HCT116 (cell line): ENCODE data around the gene TARS3. TPM values are rescaled to one million over a fixed set of nuclear protein-coding genes. Genes with fewer than 3 reads are reported as not detected.

ENCODE experiments used
- ATAC-seq: fragments of 200-7000 bp; cut with Tn5 transposase; 2 replicates; pipeline ENCODE4 v1.9.1; 2020; ENCODE audit warnings: mild to moderate bottlenecking, moderate library complexity
- BruUV-seq: library from RNA; stranded (reverse); fragments of 400-500 nt; replicated peaks from 2 replicates; lab custom pipeline; 2021; lab: Mats Ljungman, UMichigan
- CTCF ChIA-PET: fragments of 300-600 bp; sonication (Branson Sonifier 250); formaldehyde crosslinking; loops from one replicate; lab custom pipeline; 2021; ENCODE audit warnings: antibody characterized with exemption; lab: Charles Lee
- POLR2A ChIA-PET: fragments of 300-600, 350-600 bp; sonication (Branson Sonifier 250); formaldehyde crosslinking; loops from one replicate; lab custom pipeline; 2021; ENCODE audit warnings: antibody characterized with exemption; lab: Charles Lee
- RAD21 ChIA-PET, 2 experiments: fragments of 300-600 bp; sonication (Branson Sonifier 250); formaldehyde crosslinking; loops; one replicate each; lab custom pipeline; 2023; ENCODE audit warnings: low total read pairs in 2 of 2; ENCODE audit not compliant: uncharacterized antibody in 2 of 2, unreplicated experiment in 2 of 2, low non-redundant PET in 1 of 2; lab: Charles Lee
- DNase-seq: peaks from one replicate; pipeline ENCODE4 v3.0.0-alpha.2; 2010; ENCODE audit warnings: low read depth, low spot score
- H2AFZ ChIP-seq: fragments of 200-600 bp; shearing (Covaris generic), sonication (generic); 2 replicates; pipeline ENCODE4 v1.6.1; 2017; ENCODE audit warnings: low read depth, mixed run types, mixed read lengths, antibody characterized with exemption, low read length; ENCODE audit not compliant: poor library complexity, severe bottlenecking
- H3K27ac ChIP-seq: 2 replicates; pipeline ENCODE4 v1.5.1; 2012; ENCODE audit warnings: low read depth, low read length
- H3K27me3 ChIP-seq: fragments of 200-600 bp; sonication (generic); 2 replicates; pipeline ENCODE4 v1.6.1; 2016; ENCODE audit warnings: mixed run types, low read length, mixed read lengths; ENCODE audit not compliant: insufficient read depth
- H3K36me3 ChIP-seq, 2 experiments: fragments of 200-500 bp in 1 of 2; fragments of 200-600 bp in 1 of 2; sonication (Bioruptor generic) in 1 of 2; sonication (generic) in 1 of 2; 2 replicates each; pipeline versions ENCODE4 v1.5.1 to v1.6.1; 2014 to 2016; ENCODE audit warnings: low read length in 2 of 2, inconsistent platforms in 1 of 2, mixed read lengths in 1 of 2, mixed run types in 1 of 2; ENCODE audit not compliant: insufficient read depth in 2 of 2, control insufficient read depth in 1 of 2
- H3K4me1 ChIP-seq, 2 experiments: fragments of 200-600 bp in 1 of 2; sonication (generic) in 1 of 2; 2 replicates each; pipeline versions ENCODE4 v1.5.1 to v1.6.1; 2012 to 2017; ENCODE audit warnings: low read length in 2 of 2, inconsistent platforms in 1 of 2, mild to moderate bottlenecking in 1 of 2, mixed read lengths in 1 of 2, mixed run types in 1 of 2, moderate library complexity in 1 of 2; ENCODE audit not compliant: insufficient read depth in 2 of 2, control insufficient read depth in 1 of 2
- H3K4me2 ChIP-seq: fragments of 200-600 bp; sonication (generic); 2 replicates; pipeline ENCODE4 v1.6.1; 2017; ENCODE audit warnings: mixed run types, low read length, mixed read lengths
- H3K4me3 ChIP-seq, 2 experiments: fragments of 200-600 bp in 1 of 2; sonication (generic) in 1 of 2; replicated peaks in 1 of 2; 2 replicates each; pipeline ENCODE4 v1.5.1; 2011 to 2016; ENCODE audit warnings: low read length in 2 of 2, control low read depth in 1 of 2, low read depth in 1 of 2, mild to moderate bottlenecking in 1 of 2, mixed read lengths in 1 of 2, mixed run types in 1 of 2
- H3K79me2 ChIP-seq: fragments of 200-600 bp; sonication (generic); 2 replicates; pipeline ENCODE4 v1.6.1; 2017; ENCODE audit warnings: mild to moderate bottlenecking, mixed run types, low read length, moderate library complexity, mixed read lengths; ENCODE audit not compliant: insufficient read depth
- H3K9ac ChIP-seq: fragments of 200-600 bp; sonication (generic); 2 replicates; pipeline ENCODE4 v1.6.1; 2016; ENCODE audit warnings: low read length, mixed read lengths
- H3K9me2 ChIP-seq: fragments of 200-600 bp; sonication (generic), shearing (Covaris generic); 2 replicates; pipeline ENCODE4 v1.6.1; 2017; ENCODE audit warnings: mixed run types, mild to moderate bottlenecking, moderate library complexity; ENCODE audit not compliant: insufficient read depth
- H3K9me3 ChIP-seq, 2 experiments: fragments of 200-500 bp in 1 of 2; fragments of 200-600 bp in 1 of 2; sonication (Bioruptor generic) in 1 of 2; sonication (generic) in 1 of 2; 2 replicates each; pipeline ENCODE4 v1.6.1; 2014 to 2017; ENCODE audit warnings: low read length in 2 of 2, mixed read lengths in 2 of 2, inconsistent platforms in 1 of 2, low read depth in 1 of 2, mild to moderate bottlenecking in 1 of 2, mixed run types in 1 of 2, moderate library complexity in 1 of 2; ENCODE audit not compliant: control insufficient read depth in 1 of 2, insufficient read depth in 1 of 2
- H4K20me1 ChIP-seq: fragments of 200-600 bp; sonication (generic), shearing (Covaris generic); 2 replicates; pipeline ENCODE4 v1.6.1; 2017; ENCODE audit warnings: mixed run types, mild to moderate bottlenecking, moderate library complexity; ENCODE audit not compliant: insufficient read depth
- CEBPB ChIP-seq: IDR thresholded peaks from 2 replicates; pipeline ENCODE4 v1.6.1; 2012; ENCODE audit warnings: low read depth
- ELF1 ChIP-seq: IDR thresholded peaks from 2 replicates; pipeline ENCODE4 v1.6.1; 2012; ENCODE audit warnings: low read depth, borderline replicate concordance
- EZH2 ChIP-seq: fragments of 200-600 bp; sonication (generic); IDR thresholded peaks from 2 replicates; pipeline ENCODE4 v1.6.1; 2017; ENCODE audit warnings: antibody characterized with exemption, mixed run types
- FOSL1 ChIP-seq: IDR thresholded peaks from 2 replicates; pipeline ENCODE4 v1.6.1; 2012; ENCODE audit warnings: low read depth
- POLR2A ChIP-seq: IDR thresholded peaks from 2 replicates; pipeline ENCODE4 v1.7.0; 2011; ENCODE audit warnings: borderline replicate concordance; ENCODE audit not compliant: insufficient read depth, insufficient read length; ENCODE audit errors: extremely low read depth
- POLR2AphosphoS5 ChIP-seq: IDR thresholded peaks from 2 replicates; pipeline ENCODE4 v1.6.1; 2011; ENCODE audit warnings: mild to moderate bottlenecking, low read depth, low read length, moderate library complexity
- RAD21 ChIP-seq: IDR thresholded peaks from 2 replicates; pipeline ENCODE4 v1.6.1; 2012; ENCODE audit warnings: low read depth, mild to moderate bottlenecking
- SP1 ChIP-seq: IDR thresholded peaks from 2 replicates; pipeline ENCODE4 v1.6.1; 2012; ENCODE audit warnings: low read depth
- TCF7L2 ChIP-seq: IDR thresholded peaks from 2 replicates; pipeline ENCODE4 v1.7.0; 2011; ENCODE audit warnings: borderline replicate concordance, inconsistent platforms; ENCODE audit not compliant: insufficient read depth, insufficient read length; ENCODE audit errors: extremely low read depth
- ZNF274 ChIP-seq: fragments of 200-500 bp; sonication (Bioruptor generic); IDR thresholded peaks from 2 replicates; pipeline ENCODE4 v1.6.1; 2014; ENCODE audit warnings: mild to moderate bottlenecking, low read depth, low read length, inconsistent platforms
- intact Hi-C: fragments of 100-400 bp; cut with micrococcal nuclease; formaldehyde crosslinking; loops from 2 replicates; pipeline ENCODE4 v1.10.0; 2022
- total RNA-seq: library from RNA; stranded (reverse); gene quantifications from one replicate; pipeline ENCODE4 v1.2.1, GENCODE V29; 2021; ENCODE audit not compliant: unreplicated experiment
- TF ChIP-seq, protein P1 (sequence below): IDR thresholded peaks from 2 replicates; pipeline ENCODE4 v1.6.1; 2011; ENCODE audit warnings: mild to moderate bottlenecking, low read length, moderate library complexity; ENCODE audit not compliant: insufficient replicate concordance; ENCODE audit errors: extremely low read depth
- TF ChIP-seq, protein P2 (sequence below): IDR thresholded peaks from 2 replicates; pipeline ENCODE4 v1.6.1; 2012
- TF ChIP-seq, protein P3 (sequence below), 3 experiments: fragments of 200-600 bp in 1 of 3; sonication (generic) in 1 of 3; IDR thresholded peaks in 2 of 3; conservative IDR thresholded peaks in 1 of 3; 2 replicates each; pipeline ENCODE4 v1.5.1; 2012 to 2017; ENCODE audit warnings: low read depth in 2 of 3, low read length in 2 of 3, antibody characterized with exemption in 1 of 3, borderline replicate concordance in 1 of 3, control low read depth in 1 of 3, mild to moderate bottlenecking in 1 of 3, mixed read lengths in 1 of 3, mixed run types in 1 of 3, moderate library complexity in 1 of 3; ENCODE audit not compliant: insufficient read depth in 1 of 3

TARS3 gene
- total RNA-seq, 1 experiment from 2014 or later = 11.1 TPM

DNA sequence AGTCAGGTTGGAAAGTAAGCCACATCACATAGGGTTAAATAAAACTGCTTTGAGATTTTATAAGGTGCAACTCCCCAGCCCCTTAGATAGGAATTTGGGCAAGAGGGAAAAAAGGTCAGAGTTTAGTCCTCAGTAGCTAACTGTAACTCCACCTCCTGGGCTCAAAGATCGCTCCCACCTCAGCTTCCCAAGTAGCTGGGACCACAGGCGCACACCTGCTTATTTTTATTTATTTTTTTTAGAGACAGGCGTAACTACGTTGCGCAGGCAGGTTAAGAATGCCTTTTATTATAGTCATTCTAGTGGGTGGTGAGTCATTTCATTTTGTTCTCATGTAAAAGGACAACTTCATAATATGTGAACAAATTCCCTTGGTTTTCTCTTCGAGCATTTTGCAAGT lies 86.8 kb downstream of the TARS3 start:
- POLR2A ChIA-PET = no interaction called here
- Histone ChIP-seq H3K36me3 (peaks cover 11 to 21% of the 10 kb centered on the region in 2 experiments; a peak in 3 of 4 replicates), H3K27ac (no peak overlapping the region), H3K27me3 (no peaks in the 10 kb centered on the region), H3K9me3 (no peaks in the 10 kb centered on the region), H4K20me1 (peaks cover 8% of the 10 kb centered on the region; the same call in 1 of the 2 replicates), H3K4me1 (peaks cover 0 to 7% of the 10 kb centered on the region in 2 experiments; a peak in 2 of 4 replicates), H2AFZ (no peak overlapping the region), H3K4me3 (no peak overlapping the region), H3K79me2 (peaks cover 8% of the 10 kb centered on the region; the same call in 1 of the 2 replicates), H3K9ac (no peak overlapping the region), H3K4me2 (peak overlapping the region; percentile 46), H3K9me2 (no peaks in the 10 kb centered on the region)
- RAD21 ChIA-PET = no interaction called here
- TF ChIP-seq FOSL1 = peak; percentile 36
- TF ChIP-seq, protein P1, sequence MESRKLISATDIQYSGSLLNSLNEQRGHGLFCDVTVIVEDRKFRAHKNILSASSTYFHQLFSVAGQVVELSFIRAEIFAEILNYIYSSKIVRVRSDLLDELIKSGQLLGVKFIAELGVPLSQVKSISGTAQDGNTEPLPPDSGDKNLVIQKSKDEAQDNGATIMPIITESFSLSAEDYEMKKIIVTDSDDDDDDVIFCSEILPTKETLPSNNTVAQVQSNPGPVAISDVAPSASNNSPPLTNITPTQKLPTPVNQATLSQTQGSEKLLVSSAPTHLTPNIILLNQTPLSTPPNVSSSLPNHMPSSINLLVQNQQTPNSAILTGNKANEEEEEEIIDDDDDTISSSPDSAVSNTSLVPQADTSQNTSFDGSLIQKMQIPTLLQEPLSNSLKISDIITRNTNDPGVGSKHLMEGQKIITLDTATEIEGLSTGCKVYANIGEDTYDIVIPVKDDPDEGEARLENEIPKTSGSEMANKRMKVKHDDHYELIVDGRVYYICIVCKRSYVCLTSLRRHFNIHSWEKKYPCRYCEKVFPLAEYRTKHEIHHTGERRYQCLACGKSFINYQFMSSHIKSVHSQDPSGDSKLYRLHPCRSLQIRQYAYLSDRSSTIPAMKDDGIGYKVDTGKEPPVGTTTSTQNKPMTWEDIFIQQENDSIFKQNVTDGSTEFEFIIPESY = no peak
- ATAC-seq (no peak), DNase-seq (no peak)
- no TSS peak for BruUV-seq
- intact Hi-C loops = no loop called here
- CTCF ChIA-PET = no interaction called here

DNA sequence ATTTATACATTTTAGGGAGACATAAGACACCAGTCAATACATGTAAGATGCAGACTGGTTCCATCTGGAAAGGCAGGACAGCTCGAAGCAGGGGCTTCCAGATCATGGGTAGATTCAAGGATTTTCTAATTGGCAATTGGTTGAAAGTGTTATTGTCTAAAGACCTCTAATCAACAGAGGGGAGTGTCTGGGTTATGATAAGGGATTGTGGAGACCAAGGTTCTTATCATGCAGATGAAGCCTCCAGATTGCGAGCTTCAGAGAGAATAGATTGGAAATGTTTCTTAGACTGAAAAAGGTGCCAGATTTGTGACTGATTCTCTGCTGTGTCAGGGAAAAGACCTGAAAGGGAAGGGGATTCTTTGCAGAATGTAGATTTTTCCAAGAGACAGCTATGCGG lies 87.2 kb downstream of the TARS3 start:
- Histone ChIP-seq H2AFZ (no peak overlapping the region), H3K4me3 (no peak overlapping the region), H3K36me3 (peaks cover 7 to 16% of the 10 kb centered on the region in 2 experiments; a peak in 2 of 4 replicates), H4K20me1 (peaks cover 8% of the 10 kb centered on the region; the same call in 1 of the 2 replicates), H3K9ac (no peak overlapping the region), H3K27me3 (no peaks in the 10 kb centered on the region), H3K27ac (no peak overlapping the region), H3K4me1 (peaks cover 0 to 7% of the 10 kb centered on the region in 2 experiments; a peak in 2 of 4 replicates), H3K9me2 (no peaks in the 10 kb centered on the region), H3K79me2 (peaks cover 8% of the 10 kb centered on the region; the same call in 1 of the 2 replicates), H3K9me3 (no peaks in the 10 kb centered on the region), H3K4me2 (no peak overlapping the region)
- CTCF ChIA-PET = no interaction called here
- BruUV-seq = no TSS peak
- intact Hi-C loops = no loop called here
- RAD21 ChIA-PET = no interaction called here
- POLR2A ChIA-PET = no interaction called here
- no peak for ATAC-seq
- no peak for DNase-seq
- TF ChIP-seq EZH2 (no peak), CEBPB (no peak), ELF1 (no peak), RAD21 (no peak), FOSL1 (no peak), ZNF274 (no peak), SP1 (no peak), TCF7L2 (no peak), POLR2A (no peak), POLR2AphosphoS5 (no peak)
- TF ChIP-seq, protein P2, sequence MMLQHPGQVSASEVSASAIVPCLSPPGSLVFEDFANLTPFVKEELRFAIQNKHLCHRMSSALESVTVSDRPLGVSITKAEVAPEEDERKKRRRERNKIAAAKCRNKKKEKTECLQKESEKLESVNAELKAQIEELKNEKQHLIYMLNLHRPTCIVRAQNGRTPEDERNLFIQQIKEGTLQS = no peak
- TF ChIP-seq, protein P3, sequence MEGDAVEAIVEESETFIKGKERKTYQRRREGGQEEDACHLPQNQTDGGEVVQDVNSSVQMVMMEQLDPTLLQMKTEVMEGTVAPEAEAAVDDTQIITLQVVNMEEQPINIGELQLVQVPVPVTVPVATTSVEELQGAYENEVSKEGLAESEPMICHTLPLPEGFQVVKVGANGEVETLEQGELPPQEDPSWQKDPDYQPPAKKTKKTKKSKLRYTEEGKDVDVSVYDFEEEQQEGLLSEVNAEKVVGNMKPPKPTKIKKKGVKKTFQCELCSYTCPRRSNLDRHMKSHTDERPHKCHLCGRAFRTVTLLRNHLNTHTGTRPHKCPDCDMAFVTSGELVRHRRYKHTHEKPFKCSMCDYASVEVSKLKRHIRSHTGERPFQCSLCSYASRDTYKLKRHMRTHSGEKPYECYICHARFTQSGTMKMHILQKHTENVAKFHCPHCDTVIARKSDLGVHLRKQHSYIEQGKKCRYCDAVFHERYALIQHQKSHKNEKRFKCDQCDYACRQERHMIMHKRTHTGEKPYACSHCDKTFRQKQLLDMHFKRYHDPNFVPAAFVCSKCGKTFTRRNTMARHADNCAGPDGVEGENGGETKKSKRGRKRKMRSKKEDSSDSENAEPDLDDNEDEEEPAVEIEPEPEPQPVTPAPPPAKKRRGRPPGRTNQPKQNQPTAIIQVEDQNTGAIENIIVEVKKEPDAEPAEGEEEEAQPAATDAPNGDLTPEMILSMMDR (IDR thresholded peaks at IDR 0.05 in 2 of 3, conservative IDR thresholded peaks at IDR 0.05 in 1 of 3; ENCODE audit: borderline replicate concordance in 1 of 3, insufficient read depth in 1 of 3, low read depth in 2 of 3, low read length in 2 of 3) = no peak
